OCI-LY7 (cell line): ENCODE results near the gene BBX. TPM values are rescaled to one million over a fixed set of nuclear protein-coding genes. Genes with fewer than 3 reads are reported as not detected.
A peak's percentile ranks its signal among the peaks of the same experiment; 100 is the strongest.

Source experiments
- BruUV-seq: library from RNA; stranded (reverse); fragments of 400-500 nt; replicated peaks from 2 replicates; lab custom pipeline; 2021; lab: Mats Ljungman, UMichigan
- CTCF ChIA-PET: fragments of 300-600 bp; sonication (Branson Sonifier 250); formaldehyde crosslinking; loops from one replicate; lab custom pipeline; 2022; ENCODE audit warnings: antibody characterized with exemption; ENCODE audit not compliant: unreplicated experiment; lab: Charles Lee
- POLR2A ChIA-PET: fragments of 300-600 bp; sonication (Branson Sonifier 250); formaldehyde crosslinking; loops from one replicate; lab custom pipeline; 2022; ENCODE audit warnings: antibody characterized with exemption; lab: Charles Lee
- DNase-seq: peaks from one replicate; pipeline ENCODE4 v3.0.0-alpha.2; 2015; ENCODE audit warnings: low spot score
- H2AFZ ChIP-seq: fragments of 200-600 bp; sonication (generic), shearing (Covaris generic); 2 replicates; pipeline ENCODE4 v1.6.1; 2014; ENCODE audit warnings: mild to moderate bottlenecking, antibody characterized with exemption, low read length, moderate library complexity
- H3K27ac ChIP-seq: fragments of 200-600 bp; sonication (generic); 2 replicates; pipeline ENCODE4 v1.5.1; 2014; ENCODE audit warnings: mixed run types, low read depth, mild to moderate bottlenecking, moderate library complexity, low read length, inconsistent platforms; ENCODE audit not compliant: poor library complexity, severe bottlenecking
- H3K36me3 ChIP-seq: fragments of 200-600 bp; sonication (generic); 2 replicates; pipeline ENCODE4 v1.6.1; 2014; ENCODE audit warnings: mild to moderate bottlenecking, antibody characterized with exemption, low read length, moderate library complexity, mixed read lengths; ENCODE audit not compliant: insufficient read depth
- H3K4me1 ChIP-seq: fragments of 200-600 bp; sonication (generic); 2 replicates; pipeline ENCODE4 v1.5.1; 2014; ENCODE audit warnings: mild to moderate bottlenecking, low read length; ENCODE audit not compliant: insufficient read depth, poor library complexity, severe bottlenecking
- H3K4me2 ChIP-seq: fragments of 200-600 bp; sonication (generic); 2 replicates; pipeline ENCODE4 v1.6.1; 2014; ENCODE audit warnings: mild to moderate bottlenecking, low read length
- H3K4me3 ChIP-seq: fragments of 200-600 bp; sonication (generic); 2 replicates; pipeline ENCODE4 v1.5.1; 2014; ENCODE audit warnings: mild to moderate bottlenecking, low read depth, low read length; ENCODE audit not compliant: poor library complexity, severe bottlenecking
- H3K79me2 ChIP-seq: fragments of 200-600 bp; sonication (generic); 2 replicates; pipeline ENCODE4 v1.6.1; 2016; ENCODE audit warnings: low read depth, mild to moderate bottlenecking, low read length, moderate library complexity, mixed read lengths; ENCODE audit not compliant: insufficient read depth
- H3K9me2 ChIP-seq: fragments of 200-600 bp; sonication (generic); 2 replicates; pipeline ENCODE4 v1.6.1; 2016; ENCODE audit warnings: mild to moderate bottlenecking, low read length, mixed read lengths; ENCODE audit not compliant: insufficient read depth
- H3K9me3 ChIP-seq: fragments of 200-600 bp; sonication (generic); 2 replicates; pipeline ENCODE4 v1.6.1; 2014; ENCODE audit warnings: mild to moderate bottlenecking, mixed run types, low read length, mixed read lengths
- H4K20me1 ChIP-seq: fragments of 200-600 bp; sonication (generic); 2 replicates; pipeline ENCODE4 v1.6.1; 2014; ENCODE audit warnings: mild to moderate bottlenecking, antibody characterized with exemption, low read length, moderate library complexity, mixed read lengths; ENCODE audit not compliant: insufficient read depth
- CTCF ChIP-seq: fragments of 200-600 bp; sonication (generic); conservative IDR thresholded peaks from 2 replicates; pipeline ENCODE4 v1.5.1; 2014; ENCODE audit warnings: mild to moderate bottlenecking, antibody characterized with exemption, low read length, moderate library complexity, mixed read lengths
- EZH2phosphoT487 ChIP-seq: fragments of 200-600 bp; sonication (generic); IDR thresholded peaks from 2 replicates; pipeline ENCODE4 v1.6.1; 2018; ENCODE audit warnings: low read depth, borderline replicate concordance, mild to moderate bottlenecking, mixed run types, antibody characterized with exemption, low read length, moderate library complexity, mixed read lengths
- intact Hi-C: fragments of 100-400 bp; cut with micrococcal nuclease; formaldehyde crosslinking; loops from one replicate; pipeline ENCODE4 v1.10.0; 2022; ENCODE audit not compliant: unreplicated experiment
- total RNA-seq, 2 experiments: library from RNA; depleted of rRNA in 1 of 2; stranded (reverse); fragments of >200 nt in 1 of 2; shearing (Covaris generic) in 1 of 2; gene quantifications; 2 replicates each; pipeline ENCODE4 v1.2.3, GENCODE V29; 2014 to 2022

Gene BBX
- total RNA-seq, 2 experiments from 2014 or later = 27.0 to 49.8 TPM

GRCh38 chr3:107612664-107613084 is 89.9 kb downstream of the BBX start:
- H3K9me3 ChIP-seq = peaks cover 16% of the 10 kb centered on the region
- no peak overlapping the region for H2AFZ ChIP-seq
- H4K20me1 ChIP-seq = 0 out of 2 replicates have a peak, but pooled peaks cover 4% of the 10 kb centered on the region
- no peaks in the 10 kb centered on the region for H3K9me2 ChIP-seq
- no peaks in the 10 kb centered on the region for H3K4me1 ChIP-seq
- ChIA-PET CTCF (no interaction called here), POLR2A (interaction anchor here (0.6 to 2.0 kb wide), 5 partner anchors 14 to 88 kb away, joined by 3 to 11 read pairs (median 3); no protein-coding TSS in a partner anchor)
- no peak for DNase-seq
- BruUV-seq = no TSS peak
- no peak overlapping the region for H3K4me3 ChIP-seq
- H3K36me3 ChIP-seq = no peaks in the 10 kb centered on the region
- no peak overlapping the region for H3K27ac ChIP-seq
- intact Hi-C loops = no loop called here
- H3K79me2 ChIP-seq = peaks cover 1% of the 10 kb centered on the region; the same call in 1 of the 2 replicates
- no peak for TF ChIP-seq EZH2phosphoT487
- TF ChIP-seq CTCF = no peak
- no peak overlapping the region for H3K4me2 ChIP-seq

- ChIA-PET CTCF (no interaction called here), POLR2A (interaction anchor here (0.6 to 0.8 kb wide), 2 partner anchors 74 to 174 kb away, joined by 3 read pairs; no protein-coding TSS in a partner anchor)
- H3K9me2 ChIP-seq = no peaks in the 10 kb centered on the region
- no peak overlapping the region for H3K4me3 ChIP-seq
- TF ChIP-seq EZH2phosphoT487 (no peak), CTCF (no peak)
- H3K9me3 ChIP-seq = no peaks in the 10 kb centered on the region
- H3K27ac ChIP-seq = no peak overlapping the region
- H3K36me3 ChIP-seq = no peaks in the 10 kb centered on the region
- peaks cover 8% of the 10 kb centered on the region for H3K4me1 ChIP-seq
- no TSS peak for BruUV-seq
- H3K4me2 ChIP-seq = peak overlapping the region; percentile 26; the same call in 1 of the 2 replicates
- intact Hi-C loops = no loop called here
- H3K79me2 ChIP-seq = peaks cover 17% of the 10 kb centered on the region; the same call in 1 of the 2 replicates
- H2AFZ ChIP-seq = no peak overlapping the region
- no peak for DNase-seq
- H4K20me1 ChIP-seq = peaks cover 8% of the 10 kb centered on the region; the same call in 1 of the 2 replicates
Measured at GRCh38 chr3:107619549-107619948, 96.8 kb downstream of the BBX start.

GRCh38 chr3:107620534-107620933 is 97.8 kb downstream of the BBX start:
- no peaks in the 10 kb centered on the region for H3K9me2 ChIP-seq
- peaks cover 17% of the 10 kb centered on the region; the same call in 1 of the 2 replicates for H3K79me2 ChIP-seq
- no peaks in the 10 kb centered on the region for H3K36me3 ChIP-seq
- no peak for TF ChIP-seq EZH2phosphoT487
- TF ChIP-seq CTCF = no peak
- no peak for DNase-seq
- no peak overlapping the region for H3K27ac ChIP-seq
- H2AFZ ChIP-seq = no peak overlapping the region
- H3K9me3 ChIP-seq = no peaks in the 10 kb centered on the region
- no peak overlapping the region for H3K4me2 ChIP-seq
- no TSS peak for BruUV-seq
- ChIA-PET CTCF (no interaction called here), POLR2A (interaction anchor here (0.6 kb wide), 1 partner anchor 47 kb away, joined by 3 read pairs; no protein-coding TSS in a partner anchor)
- intact Hi-C loops = no loop called here
- no peak overlapping the region for H3K4me3 ChIP-seq
- H4K20me1 ChIP-seq = peaks cover 8% of the 10 kb centered on the region; the same call in 1 of the 2 replicates
- H3K4me1 ChIP-seq = peaks cover 8% of the 10 kb centered on the region
